NB4 (cell line): ENCODE results near the gene PHACTR1.

Experiments used
- DNase-seq: peaks from one replicate; pipeline ENCODE4 v3.0.0; 2010; ENCODE audit warnings: low read depth
- H3K4me3 ChIP-seq: one replicate; pipeline ENCODE4 v1.5.1; 2011; ENCODE audit warnings: mild to moderate bottlenecking, low read depth, low read length, moderate library complexity
- CTCF ChIP-seq: IDR thresholded peaks from one replicate; pipeline ENCODE4 v1.5.1; 2012; ENCODE audit warnings: low read depth, low read length
- MAX ChIP-seq: IDR thresholded peaks from 2 replicates; pipeline ENCODE4 v1.6.1; 2011; ENCODE audit warnings: low read depth, low read length
- MYC ChIP-seq: IDR thresholded peaks from 2 replicates; pipeline ENCODE4 v1.6.1; 2011; ENCODE audit warnings: low read depth, low read length
- POLR2A ChIP-seq: IDR thresholded peaks from 2 replicates; pipeline ENCODE4 v1.6.1; 2011; ENCODE audit warnings: mild to moderate bottlenecking; ENCODE audit not compliant: insufficient read length; ENCODE audit errors: extremely low read depth

PHACTR1 gene

GRCh38 chr6:13012977-13013680 lies 296.6 kb downstream of the PHACTR1 start:
- TF ChIP-seq MAX (no peak), CTCF (no peak), POLR2A (no peak), MYC (no peak)
- DNase-seq, result no peak
- peak overlapping the region; percentile 19 for H3K4me3 ChIP-seq

GRCh38 chr6:13013681-13014503 lies 297.3 kb downstream of the PHACTR1 start:
- H3K4me3 ChIP-seq, result peak overlapping the region; percentile 19
- no peak for DNase-seq
- TF ChIP-seq MAX, result no peak
- TF ChIP-seq CTCF, result no peak
- no peak for TF ChIP-seq MYC
- no peak for TF ChIP-seq POLR2A

GRCh38 chr6:13014504-13015378 lies 298.2 kb downstream of the PHACTR1 start:
- H3K4me3 ChIP-seq, result no peak overlapping the region
- DNase-seq, result no peak
- TF ChIP-seq MAX (no peak), CTCF (no peak), POLR2A (no peak), MYC (no peak)

- TF ChIP-seq POLR2A, result no peak
- no peak for DNase-seq
- no peak overlapping the region for H3K4me3 ChIP-seq
Measured at GRCh38 chr6:13015379-13015681, 298.8 kb downstream of the PHACTR1 start.

- no peak overlapping the region for H3K4me3 ChIP-seq
- TF ChIP-seq CTCF (no peak), MYC (no peak), POLR2A (no peak), MAX (no peak)
- no peak for DNase-seq
Measured at GRCh38 chr6:13024616-13025015, 308.0 kb downstream of the PHACTR1 start.
